T-helper 1 cell treated with Interleukin-12 subunit alpha and Interleukin-12 subunit beta and Interleukin-4 antibody, amounts not matched to agents 30 μg/mL and 1 μg/mL, for 36 hours (primary cell): ENCODE measurements around the gene GSG1L.

ENCODE experiments used
- H3K27ac Mint-ChIP-seq: one replicate; pipeline ENCODE4 v1.8.0; 2021; ENCODE audit warnings: mild to moderate bottlenecking, mixed read lengths
- H3K27me3 Mint-ChIP-seq: one replicate; pipeline ENCODE4 v1.8.0; 2021; ENCODE audit warnings: low read depth, mixed read lengths
- H3K36me3 Mint-ChIP-seq: one replicate; pipeline ENCODE4 v1.8.0; 2021; ENCODE audit warnings: low read depth, mixed read lengths
- H3K4me1 Mint-ChIP-seq: one replicate; pipeline ENCODE4 v1.8.0; 2021; ENCODE audit warnings: low read depth, mixed read lengths
- H3K4me3 Mint-ChIP-seq: one replicate; pipeline ENCODE4 v1.8.0; 2021; ENCODE audit warnings: mild to moderate bottlenecking, moderate library complexity, mixed read lengths
- H3K9me3 Mint-ChIP-seq: one replicate; pipeline ENCODE4 v1.8.0; 2021; ENCODE audit warnings: mixed read lengths

GSG1L gene

DNA sequence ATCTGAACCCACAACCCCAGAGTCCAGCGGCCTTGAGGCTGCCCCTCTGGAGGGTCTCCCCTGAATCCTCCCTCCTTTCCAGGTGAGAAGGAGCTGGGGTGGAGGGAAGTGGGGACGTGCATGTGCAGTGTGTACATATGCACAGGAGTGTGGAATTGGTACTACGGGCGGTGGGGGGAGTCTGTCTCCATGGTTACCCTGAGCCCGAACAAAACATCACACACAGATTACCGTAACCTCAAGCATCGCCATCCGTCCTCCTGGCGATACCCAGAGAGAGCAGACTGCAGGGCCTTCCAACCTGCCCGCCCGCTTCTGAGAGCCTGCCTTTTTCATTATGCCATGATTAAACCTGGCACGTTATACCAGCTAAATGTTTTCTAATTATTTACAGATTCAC, 25.1 kb downstream of the GSG1L start:
- H3K4me1 Mint-ChIP-seq = no peaks in the 10 kb centered on the region
- no peak overlapping the region for H3K4me3 Mint-ChIP-seq
- H3K36me3 Mint-ChIP-seq = no peaks in the 10 kb centered on the region
- H3K27ac Mint-ChIP-seq = no peak overlapping the region
- no peaks in the 10 kb centered on the region for H3K27me3 Mint-ChIP-seq
- no peaks in the 10 kb centered on the region for H3K9me3 Mint-ChIP-seq

DNA sequence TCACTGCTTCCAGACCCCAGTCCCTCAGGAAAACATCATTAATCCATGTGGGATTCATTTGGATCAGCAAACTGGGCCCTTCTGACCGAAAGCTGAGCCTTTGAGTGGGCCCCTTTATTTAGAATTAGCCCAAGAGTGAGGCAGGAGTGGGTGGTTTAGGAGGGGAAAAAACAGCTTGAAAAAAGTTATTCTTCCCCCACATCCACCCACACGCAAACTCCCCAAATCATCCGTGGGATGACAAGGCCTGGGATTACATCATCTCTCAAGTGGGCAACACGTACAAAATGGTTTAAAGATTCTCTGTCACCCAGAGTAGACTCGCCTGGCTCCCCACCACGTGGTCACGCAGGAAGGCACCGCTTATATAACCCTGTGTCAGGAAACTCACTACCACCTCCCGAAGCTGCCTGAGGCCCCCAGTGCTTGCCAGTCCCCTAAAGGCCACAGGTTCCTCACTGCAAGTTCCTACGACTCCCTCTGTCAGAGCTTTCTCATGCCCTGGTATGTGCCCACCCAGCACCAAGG, 27.6 kb downstream of the GSG1L start:
- H3K4me3 Mint-ChIP-seq = no peak overlapping the region
- H3K36me3 Mint-ChIP-seq = no peaks in the 10 kb centered on the region
- no peaks in the 10 kb centered on the region for H3K4me1 Mint-ChIP-seq
- no peaks in the 10 kb centered on the region for H3K9me3 Mint-ChIP-seq
- H3K27ac Mint-ChIP-seq = no peak overlapping the region
- H3K27me3 Mint-ChIP-seq = no peaks in the 10 kb centered on the region

DNA sequence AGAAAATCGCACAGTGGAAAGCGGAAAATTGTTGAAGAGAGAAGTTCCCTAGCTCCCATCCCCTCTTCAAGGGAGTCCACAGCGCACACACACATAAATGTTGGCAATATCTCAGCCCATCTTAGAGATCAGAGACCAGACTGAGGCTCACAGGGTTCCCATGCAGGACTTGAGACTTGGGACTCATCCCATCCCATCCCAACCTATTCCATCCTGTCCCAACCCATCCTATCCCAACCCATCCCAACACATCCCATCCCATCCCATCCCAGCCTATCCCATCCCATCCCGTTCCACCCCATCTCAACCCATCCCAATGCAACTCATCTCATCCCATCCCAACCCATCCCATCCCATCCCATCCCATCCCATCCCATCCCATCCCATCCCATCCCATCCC, 29.6 kb downstream of the GSG1L start:
- H3K27ac Mint-ChIP-seq = no peak overlapping the region
- no peak overlapping the region for H3K4me3 Mint-ChIP-seq
- H3K36me3 Mint-ChIP-seq = no peaks in the 10 kb centered on the region

DNA sequence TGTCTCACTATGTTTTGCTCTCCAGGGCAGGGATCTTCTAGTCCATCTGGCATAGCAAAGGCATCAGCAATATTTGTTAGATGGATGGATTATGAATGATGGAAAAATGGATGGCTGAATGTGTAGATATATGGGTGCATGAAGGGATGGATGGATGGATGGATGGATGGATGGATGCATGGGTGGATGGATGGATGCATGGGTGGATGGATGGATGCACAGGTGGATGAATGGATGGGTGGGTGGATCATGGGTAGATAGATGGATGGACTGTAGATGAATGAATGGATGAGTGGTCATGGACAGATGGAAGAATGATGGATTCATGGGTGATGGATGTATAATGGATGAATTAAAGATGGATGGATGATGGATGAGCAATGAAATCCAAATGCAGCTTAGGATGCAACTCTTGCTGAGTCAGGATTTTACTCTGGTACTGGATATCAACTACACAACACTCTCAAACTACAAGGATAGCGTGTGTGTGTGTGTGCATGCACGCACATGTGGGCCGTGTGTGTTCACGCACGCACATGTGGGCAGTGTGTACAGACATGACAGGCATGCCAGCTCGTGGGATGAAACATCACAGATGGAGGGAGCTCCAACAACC, 34.0 kb downstream of the GSG1L start:
- Mint-ChIP-seq H3K27ac (no peak overlapping the region), H3K4me3 (no peak overlapping the region), H3K4me1 (no peaks in the 10 kb centered on the region), H3K27me3 (no peaks in the 10 kb centered on the region), H3K9me3 (peaks cover 5% of the 10 kb centered on the region), H3K36me3 (no peaks in the 10 kb centered on the region)

More for the DNA sequence above, 29.6 kb downstream of the GSG1L start:
- H3K4me1 Mint-ChIP-seq = no peaks in the 10 kb centered on the region
- no peaks in the 10 kb centered on the region for H3K27me3 Mint-ChIP-seq
- H3K9me3 Mint-ChIP-seq = no peaks in the 10 kb centered on the region

DNA sequence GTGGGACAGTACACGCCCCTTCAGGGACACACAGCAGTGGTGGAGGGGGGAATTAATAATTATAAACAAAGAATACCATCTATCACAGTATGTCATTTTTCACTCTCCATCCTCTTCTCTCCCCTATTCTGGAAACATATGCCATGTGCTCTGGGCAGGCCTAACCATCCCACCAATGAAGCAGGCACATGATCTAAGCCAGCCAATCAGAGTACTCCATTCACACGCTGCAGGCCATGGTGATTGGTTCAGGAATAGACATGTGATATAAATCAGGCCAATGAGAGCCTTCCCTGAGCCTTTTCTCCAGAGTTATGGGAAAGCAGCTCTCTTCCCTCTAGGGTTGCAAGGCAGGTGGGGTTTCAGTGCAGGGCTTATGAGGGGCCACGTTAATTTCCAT, 36.5 kb downstream of the GSG1L start:
- H3K27ac Mint-ChIP-seq = no peak overlapping the region
- no peaks in the 10 kb centered on the region for H3K4me1 Mint-ChIP-seq
- H3K36me3 Mint-ChIP-seq = no peaks in the 10 kb centered on the region
- no peak overlapping the region for H3K4me3 Mint-ChIP-seq
- H3K27me3 Mint-ChIP-seq = no peaks in the 10 kb centered on the region
- peaks cover 5% of the 10 kb centered on the region for H3K9me3 Mint-ChIP-seq

DNA sequence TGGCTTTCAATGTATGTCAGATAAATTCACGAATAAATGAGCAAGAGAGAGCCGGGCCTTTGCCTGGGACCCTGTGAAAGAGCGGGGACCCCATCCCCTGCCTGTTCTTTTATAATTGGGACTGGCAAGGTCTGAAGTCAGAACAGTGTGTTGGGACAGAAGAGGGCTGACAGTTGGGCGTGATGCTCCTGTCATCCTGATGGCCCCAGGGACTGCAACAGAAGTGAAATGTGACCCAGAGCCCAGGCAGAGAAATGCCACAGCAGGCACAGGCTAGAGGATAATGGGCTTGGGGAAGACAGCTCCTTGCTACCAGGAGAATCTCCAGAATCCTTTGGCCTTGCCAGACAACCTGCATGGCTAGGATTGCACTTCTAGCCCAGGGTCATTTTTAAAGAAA, 37.9 kb downstream of the GSG1L start:
- Mint-ChIP-seq H3K4me3 (no peak overlapping the region), H3K9me3 (peaks cover 11% of the 10 kb centered on the region), H3K36me3 (no peaks in the 10 kb centered on the region), H3K4me1 (no peaks in the 10 kb centered on the region), H3K27me3 (no peaks in the 10 kb centered on the region), H3K27ac (no peak overlapping the region)

DNA sequence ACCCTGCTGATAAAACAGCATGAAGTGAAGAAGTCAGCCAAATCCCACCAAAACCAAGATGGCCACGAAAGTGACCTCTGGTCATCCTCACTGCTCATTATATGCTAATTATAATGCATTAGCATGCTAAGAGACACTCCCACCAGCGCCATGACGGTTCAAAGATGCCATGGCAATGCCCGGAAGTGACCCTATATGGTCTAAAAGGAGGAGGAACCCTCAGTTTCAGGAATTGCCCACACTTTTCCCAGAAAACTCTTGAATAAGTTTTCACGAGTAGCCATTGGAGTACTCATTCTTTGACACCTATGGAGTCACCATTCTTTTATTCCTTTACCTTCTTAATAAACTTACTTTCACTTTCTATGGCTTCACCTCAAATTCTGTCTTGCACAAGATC, 44.3 kb downstream of the GSG1L start:
- H3K27ac Mint-ChIP-seq = no peak overlapping the region
- no peaks in the 10 kb centered on the region for H3K36me3 Mint-ChIP-seq
- no peak overlapping the region for H3K4me3 Mint-ChIP-seq
- H3K9me3 Mint-ChIP-seq = peaks cover 6% of the 10 kb centered on the region
- H3K4me1 Mint-ChIP-seq = no peaks in the 10 kb centered on the region
- H3K27me3 Mint-ChIP-seq = no peaks in the 10 kb centered on the region

DNA sequence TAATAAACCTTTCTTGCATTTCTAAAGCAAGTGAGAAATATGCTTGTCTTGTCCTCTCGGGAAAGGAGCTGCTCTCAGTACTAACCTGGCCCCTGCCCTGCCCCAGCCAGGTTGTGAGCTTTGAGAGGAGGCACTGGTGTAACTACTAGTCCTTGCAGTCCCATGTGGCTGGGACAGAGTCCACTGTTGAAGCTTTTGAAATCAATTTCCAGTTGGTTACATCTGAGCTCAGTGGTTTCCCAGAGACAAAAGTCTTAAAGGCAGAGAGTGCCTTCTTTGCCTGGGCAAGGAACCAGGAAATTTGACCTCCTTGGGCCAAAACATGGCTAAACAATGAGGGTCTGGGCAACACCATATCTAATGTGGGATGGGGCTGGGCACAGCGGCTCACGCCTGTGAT, 48.7 kb downstream of the GSG1L start:
- Mint-ChIP-seq H3K4me1 (no peaks in the 10 kb centered on the region), H3K9me3 (no peaks in the 10 kb centered on the region), H3K36me3 (no peaks in the 10 kb centered on the region), H3K4me3 (no peak overlapping the region), H3K27ac (no peak overlapping the region), H3K27me3 (peaks cover 3% of the 10 kb centered on the region)

DNA sequence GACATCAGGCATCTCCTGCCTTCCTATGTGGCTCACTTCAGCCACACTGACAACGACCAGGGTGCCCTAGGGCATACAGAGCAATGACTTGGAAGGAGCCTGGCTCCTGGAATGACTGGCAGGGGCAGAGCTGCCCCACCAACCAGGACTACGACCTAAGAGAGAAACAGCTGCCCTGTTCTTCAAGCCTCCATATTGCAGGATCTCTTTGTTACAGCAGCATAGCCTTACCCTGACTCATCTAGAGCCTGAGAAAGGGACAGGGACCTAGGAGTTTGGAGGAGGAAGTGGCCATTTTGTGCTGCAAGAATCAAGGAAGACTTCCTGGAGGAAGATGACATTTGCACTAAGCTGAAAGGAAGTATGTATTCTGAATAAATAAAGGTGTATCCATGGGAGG, 49.6 kb downstream of the GSG1L start:
- H3K36me3 Mint-ChIP-seq = no peaks in the 10 kb centered on the region

DNA sequence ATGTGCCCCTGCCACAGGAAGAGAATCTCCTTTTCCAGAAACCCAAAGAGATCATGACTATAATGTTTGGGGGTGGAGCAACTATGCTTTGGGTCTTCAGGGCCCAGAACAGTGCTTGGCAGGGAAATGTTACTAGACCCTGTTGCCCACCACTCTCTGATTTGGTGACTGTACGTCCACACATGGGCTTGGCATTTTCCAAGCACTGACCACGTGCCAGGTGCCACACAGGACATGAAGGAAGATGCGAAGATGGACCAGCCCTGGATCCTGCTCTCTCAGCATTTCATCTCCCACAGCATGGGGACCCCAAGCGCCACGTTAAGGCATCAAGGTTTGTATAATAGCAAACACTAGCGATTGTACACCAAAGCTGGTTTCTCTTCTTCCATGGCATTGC, 50.1 kb downstream of the GSG1L start:
- peaks cover 5% of the 10 kb centered on the region for H3K27me3 Mint-ChIP-seq
- H3K9me3 Mint-ChIP-seq = no peaks in the 10 kb centered on the region
- H3K4me1 Mint-ChIP-seq = no peaks in the 10 kb centered on the region
- no peaks in the 10 kb centered on the region for H3K36me3 Mint-ChIP-seq
- no peak overlapping the region for H3K4me3 Mint-ChIP-seq
- H3K27ac Mint-ChIP-seq = no peak overlapping the region

More for the DNA sequence above, 49.6 kb downstream of the GSG1L start:
- Mint-ChIP-seq H3K9me3 (no peaks in the 10 kb centered on the region), H3K27ac (no peak overlapping the region), H3K27me3 (peaks cover 5% of the 10 kb centered on the region), H3K4me1 (no peaks in the 10 kb centered on the region), H3K4me3 (no peak overlapping the region)

DNA sequence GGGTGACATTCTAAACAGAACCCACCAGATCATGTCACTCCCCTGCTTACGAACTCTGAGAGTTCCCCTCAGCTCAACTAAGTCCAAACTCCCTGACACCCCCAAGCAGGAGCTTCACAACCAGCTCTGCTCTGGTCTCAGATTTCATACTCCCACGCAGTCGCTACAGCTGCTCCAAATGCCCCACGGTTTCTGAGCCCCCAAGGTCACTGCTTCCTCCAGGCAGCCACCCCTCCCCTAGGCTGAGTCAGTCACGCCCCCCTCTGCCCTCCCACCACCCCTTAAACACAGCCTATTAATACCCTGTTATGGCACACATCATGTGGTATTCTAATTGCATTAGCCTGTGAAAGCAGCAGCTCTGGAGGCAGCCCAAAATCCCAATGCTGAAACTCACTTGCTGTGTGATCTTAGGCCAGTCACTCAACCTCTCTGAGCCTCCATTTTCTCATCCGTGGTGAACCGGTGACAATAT, 51.5 kb downstream of the GSG1L start:
- Mint-ChIP-seq H3K27me3 (peaks cover 5% of the 10 kb centered on the region), H3K4me3 (no peak overlapping the region), H3K9me3 (no peaks in the 10 kb centered on the region), H3K4me1 (no peaks in the 10 kb centered on the region), H3K27ac (no peak overlapping the region), H3K36me3 (no peaks in the 10 kb centered on the region)

DNA sequence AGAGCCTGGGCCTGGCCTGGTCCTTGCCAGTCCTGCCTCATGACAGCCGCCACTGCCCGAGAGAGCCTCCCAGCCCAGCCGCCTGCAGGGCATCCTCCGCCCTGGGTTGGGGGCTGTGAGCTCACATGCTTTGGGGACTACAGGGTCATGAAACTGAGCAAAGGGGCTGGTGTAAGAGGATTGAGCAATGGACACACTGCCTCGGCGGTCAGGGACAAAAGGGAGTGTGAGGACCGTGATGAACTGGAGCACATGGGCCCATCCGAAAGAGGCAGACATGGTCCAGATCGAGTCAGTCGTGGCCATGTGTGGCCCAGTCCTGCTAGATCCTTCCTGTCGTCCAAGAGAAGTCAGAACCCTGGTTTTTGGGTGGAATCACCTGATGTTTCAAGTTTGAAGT, 52.3 kb downstream of the GSG1L start:
- peaks cover 5% of the 10 kb centered on the region for H3K27me3 Mint-ChIP-seq
- no peaks in the 10 kb centered on the region for H3K4me1 Mint-ChIP-seq

DNA sequence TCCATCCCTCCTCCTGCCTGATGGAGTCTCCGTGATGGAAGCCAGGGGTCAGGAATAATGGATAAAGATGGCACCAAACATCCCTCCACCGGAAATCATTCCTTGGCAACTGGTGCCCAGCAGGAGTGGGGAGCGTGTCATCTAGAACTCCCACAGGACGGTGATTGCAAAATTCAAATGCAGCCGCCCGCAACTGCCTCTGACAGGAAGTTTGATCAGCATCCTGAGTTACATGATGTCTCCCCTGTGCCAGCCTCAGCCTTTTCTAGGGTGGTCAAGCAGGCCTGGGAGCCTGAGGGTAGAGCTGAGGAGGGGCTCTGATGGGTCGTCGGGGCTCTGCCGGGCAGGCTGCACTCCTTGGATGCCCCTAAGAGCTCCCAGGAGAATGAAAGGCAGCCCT, 52.8 kb downstream of the GSG1L start:
- no peak overlapping the region for H3K27ac Mint-ChIP-seq
- H3K4me1 Mint-ChIP-seq = no peaks in the 10 kb centered on the region
- H3K36me3 Mint-ChIP-seq = no peaks in the 10 kb centered on the region
- H3K9me3 Mint-ChIP-seq = no peaks in the 10 kb centered on the region
- H3K27me3 Mint-ChIP-seq = peaks cover 5% of the 10 kb centered on the region
- no peak overlapping the region for H3K4me3 Mint-ChIP-seq

More for the DNA sequence above, 52.3 kb downstream of the GSG1L start:
- no peak overlapping the region for H3K4me3 Mint-ChIP-seq
- no peak overlapping the region for H3K27ac Mint-ChIP-seq
- no peaks in the 10 kb centered on the region for H3K36me3 Mint-ChIP-seq
- H3K9me3 Mint-ChIP-seq = no peaks in the 10 kb centered on the region

DNA sequence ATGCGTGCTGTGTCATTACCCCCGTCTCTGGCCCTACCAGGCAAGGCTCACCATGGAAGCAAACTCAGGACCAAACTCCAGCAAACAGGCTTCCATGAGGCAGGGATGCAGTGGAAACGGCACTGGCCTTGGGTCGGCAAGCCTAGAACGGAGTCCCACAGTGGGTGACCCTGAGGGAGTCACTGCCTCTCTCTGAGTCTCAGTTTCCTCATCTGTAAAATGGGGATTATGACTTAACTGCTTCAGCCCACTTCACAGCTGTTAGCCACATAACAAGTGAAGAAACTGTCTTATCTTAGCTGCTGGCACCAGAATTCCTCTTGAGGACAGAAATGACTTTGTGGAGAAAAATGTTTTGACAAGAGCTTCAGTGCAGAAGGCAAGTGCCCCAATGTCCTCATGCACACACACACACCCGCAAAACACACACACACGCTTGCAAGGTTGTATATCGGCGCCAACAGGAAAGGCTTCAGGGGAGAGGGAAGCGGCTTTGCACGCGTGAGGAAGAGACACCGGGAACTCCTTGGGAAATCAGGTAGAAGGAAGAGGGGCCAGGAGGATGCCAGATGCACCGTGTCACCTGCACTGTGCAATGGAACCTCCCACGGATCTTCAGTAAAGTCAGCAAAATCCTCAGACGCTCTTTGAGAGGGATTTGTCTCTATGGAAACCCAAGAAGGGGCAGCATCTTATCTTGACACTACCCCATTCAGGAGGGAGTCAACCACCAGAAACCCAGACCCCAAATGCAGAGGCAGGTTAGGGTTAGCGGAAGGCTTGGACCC, 53.7 kb downstream of the GSG1L start:
- Mint-ChIP-seq H3K9me3 (no peaks in the 10 kb centered on the region), H3K27ac (no peak overlapping the region), H3K27me3 (peaks cover 5% of the 10 kb centered on the region)

DNA sequence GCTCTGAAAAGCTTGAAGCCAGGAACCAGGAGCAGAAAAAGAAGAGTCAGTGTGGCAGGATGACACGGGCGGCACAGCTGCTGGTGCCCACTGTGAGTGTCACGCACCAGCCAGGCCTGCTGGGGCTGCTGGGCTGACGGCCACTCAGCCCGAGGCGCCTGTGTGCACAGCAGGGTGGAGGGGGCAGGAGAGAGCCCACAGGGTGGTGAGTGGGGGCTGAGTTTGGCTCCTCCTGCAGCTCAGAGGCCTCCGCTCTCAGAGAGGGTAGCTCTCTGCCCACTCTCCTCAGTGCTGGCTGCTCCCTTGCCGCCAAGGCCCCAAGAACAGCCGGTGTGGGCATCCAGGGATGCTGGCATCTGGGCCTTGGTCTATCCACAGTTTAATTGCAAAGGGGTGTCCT, 59.6 kb downstream of the GSG1L start:
- Mint-ChIP-seq H3K9me3 (no peaks in the 10 kb centered on the region), H3K27me3 (peaks cover 3% of the 10 kb centered on the region), H3K27ac (no peak overlapping the region), H3K36me3 (no peaks in the 10 kb centered on the region), H3K4me1 (no peaks in the 10 kb centered on the region), H3K4me3 (no peak overlapping the region)

More for the DNA sequence above, 53.7 kb downstream of the GSG1L start:
- Mint-ChIP-seq H3K36me3 (no peaks in the 10 kb centered on the region), H3K4me3 (no peak overlapping the region), H3K4me1 (no peaks in the 10 kb centered on the region)
